ENCODE data around the gene ARHGEF4. TPM values are rescaled to one million over a fixed set of nuclear protein-coding genes. Genes with fewer than 3 reads are reported as not detected.

Gene ARHGEF4
- 10 to 100 TPM in 4 of 10 donors, 1 to 10 TPM in 6; 5.3 to 16.6 (median 8.7) TPM for polyA plus RNA-seq (ENCODE audit: insufficient read length in 10 of 10)
- long read RNA-seq, donor 1, partial matches to known transcripts, result 0 of 1 reads
- long read RNA-seq, donor 1, other reads (novel, unspliced or antisense), result 0 of 1 reads
- long read RNA-seq, donor 2, result 0 reads
- long read RNA-seq, donor 3, result 0 reads
- long read RNA-seq, donor 4, result 0 reads
- long read RNA-seq, donor 5, result 0 reads
- long read RNA-seq, donor 6, partial matches to known transcripts, result 0 of 1 reads
- long read RNA-seq, donor 6, other reads (novel, unspliced or antisense), result 0 of 1 reads
- long read RNA-seq, donor 7, result 0 reads
- long read RNA-seq, donor 8, result 0 reads
- long read RNA-seq, donor 9, result 0 reads

- peak in 1 of 3 donors; percentile 22 for DNase-seq
Observed at GRCh38 chr2:130836501-130837174, at the start of gene ARHGEF4. Gene ARHGEF4 (plus strand): TSS chr2:130836914. CDS start chr2:130836954, 40 bp downstream.

GRCh38 chr2:130787841-130788240 is 48.9 kb upstream of the ARHGEF4 start:
- DNase-seq, result no peak

- DNase-seq, result no peak
Observed at GRCh38 chr2:130790312-130790711, 46.4 kb upstream of the ARHGEF4 start.

GRCh38 chr2:130790804-130791616 is 45.7 kb upstream of the ARHGEF4 start:
- DNase-seq, result no peak

- no peak for DNase-seq
Observed at GRCh38 chr2:130791617-130791939, 45.1 kb upstream of the ARHGEF4 start.

- no peak for DNase-seq
Observed at GRCh38 chr2:130795431-130795830, 41.3 kb upstream of the ARHGEF4 start.

GRCh38 chr2:130796290-130796689 is 40.4 kb upstream of the ARHGEF4 start:
- DNase-seq, result no peak

GRCh38 chr2:130797493-130798435 is 39.0 kb upstream of the ARHGEF4 start:
- DNase-seq, result peak; percentile 81 to 96 (median 93)

- DNase-seq, result peak; percentile 9 to 64 (median 34)
Observed at GRCh38 chr2:130798472-130799218, 38.1 kb upstream of the ARHGEF4 start.

GRCh38 chr2:130799295-130799694 is 37.4 kb upstream of the ARHGEF4 start:
- DNase-seq, result no peak

GRCh38 chr2:130805613-130806012 is 31.1 kb upstream of the ARHGEF4 start:
- DNase-seq, result no peak

- DNase-seq, result no peak
Observed at GRCh38 chr2:130806370-130806769, 30.3 kb upstream of the ARHGEF4 start.

- DNase-seq, result no peak
Observed at GRCh38 chr2:130807659-130808385, 28.9 kb upstream of the ARHGEF4 start.

- DNase-seq, result no peak
Observed at GRCh38 chr2:130808482-130809268, 28.0 kb upstream of the ARHGEF4 start.

GRCh38 chr2:130810490-130810889 is 26.2 kb upstream of the ARHGEF4 start:
- no peak for DNase-seq

GRCh38 chr2:130813722-130814121 is 23.0 kb upstream of the ARHGEF4 start:
- DNase-seq, result no peak

GRCh38 chr2:130814931-130815680 is 21.6 kb upstream of the ARHGEF4 start:
- no peak for DNase-seq

- DNase-seq, result no peak
Observed at GRCh38 chr2:130818809-130819208, 17.9 kb upstream of the ARHGEF4 start.

Measured in muscle of back (tissue), 13 donors.